Motor neuron (in vitro differentiated cells): ENCODE results near the gene ZDHHC4. TPM values are rescaled to one million over a fixed set of nuclear protein-coding genes. Genes with fewer than 3 reads are reported as not detected.

ENCODE experiments used
- ATAC-seq, 8 experiments: fragments of 200-7000 bp; cut with Tn5 transposase; replicated peaks in 6 of 8; 2 replicates each; pipeline ENCODE4 v1.8.0; 2021; ENCODE audit warnings: mild to moderate bottlenecking in 8 of 8, moderate library complexity in 8 of 8
- H3K27ac ChIP-seq, 2 donors: fragments of 250-450 bp; sonication (Bioruptor Pico); 2 replicates each; pipeline ENCODE4 v1.9.0; 2021; ENCODE audit warnings: antibody characterized with exemption in 2 of 2, mild to moderate bottlenecking in 2 of 2, moderate library complexity in 1 of 2
- H3K4me1 ChIP-seq, 2 donors: fragments of 250-450 bp; sonication (Bioruptor Pico); replicated peaks in 1 of 2; 2 replicates each; pipeline ENCODE4 v1.6.1; 2021; ENCODE audit warnings: antibody characterized with exemption in 2 of 2, mild to moderate bottlenecking in 2 of 2, moderate library complexity in 1 of 2
- H3K4me3 ChIP-seq, 5 donors: fragments of 250-450 bp; sonication (Bioruptor Pico); 2 replicates each; pipeline ENCODE4 v1.9.0; 2021; ENCODE audit warnings: antibody characterized with exemption in 5 of 5, mild to moderate bottlenecking in 5 of 5, moderate library complexity in 4 of 5
- WGBS, 10 experiments: fragments of 450-650 bp; shearing (Covaris generic); methylation state at CpG; one replicate each; pipeline ENCODE4 v1.0.0; 2022; 5-methylcytosine and 5-hydroxymethylcytosine counted together
- in situ Hi-C, 9 experiments: fragments of 400-800 bp; cut with MboI; loops; one replicate each; pipeline ENCODE4 v1.15.0; 2021; ENCODE audit warnings: low sequenced_read_pairs in 9 of 9, low pct_unique_long_range_greater_than_20kb in 2 of 9; ENCODE audit not compliant: unreplicated experiment in 9 of 9
- total RNA-seq, 8 experiments: library from RNA; unstranded; fragments of 300-600 nt; gene quantifications; 2 replicates each; pipeline versions ENCODE4 v1.2.3 to v1.2.4, GENCODE V29; 2022

ZDHHC4 gene
- total RNA-seq, 8 experiments from 2014 or later, result 39.6 to 69.8 (median 58.8) TPM

DNA sequence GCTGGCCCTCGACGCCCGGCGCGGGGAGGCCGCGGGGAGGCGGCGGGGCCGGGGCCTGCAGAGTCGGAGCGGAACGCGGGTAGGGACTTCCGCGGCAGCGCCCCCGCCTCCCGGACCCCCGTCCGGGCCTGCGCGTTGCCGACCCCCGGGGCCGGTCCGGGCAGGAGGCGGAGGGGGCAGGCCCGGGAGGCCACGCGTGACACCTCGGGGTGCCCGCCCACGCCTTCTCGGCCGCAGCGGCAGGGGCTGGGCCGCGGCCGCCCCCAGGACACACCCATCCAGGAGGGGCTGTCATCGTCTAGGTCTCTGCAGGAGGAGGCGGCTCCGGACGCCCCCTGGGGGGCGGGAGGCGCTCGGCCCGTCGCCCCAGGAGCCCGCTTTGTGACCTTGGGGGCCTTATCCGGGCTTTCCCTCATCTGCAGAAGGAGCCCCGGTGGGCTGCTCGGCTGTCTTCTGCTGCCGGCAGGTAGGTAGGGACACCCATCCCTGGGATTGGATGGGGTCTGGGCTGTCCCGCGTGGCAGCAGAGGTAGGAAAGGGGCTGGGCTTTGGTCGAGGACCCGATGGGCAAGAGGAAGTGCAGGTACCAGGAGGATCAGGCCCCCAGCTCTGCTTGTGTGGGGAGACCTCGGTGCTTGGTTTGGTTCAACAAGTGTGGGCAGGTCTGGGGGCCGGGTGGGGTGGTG lies 60.4 kb downstream of the ZDHHC4 start:
- in situ Hi-C loops, result no loop called here
- peaks cover 12% of the 10 kb centered on the region in 2 donors for H3K4me1 ChIP-seq
- ATAC-seq, result peak; percentile 6 to 66 (median 60)
- peak overlapping the region; percentile 80 to 100 (median 92) for H3K4me3 ChIP-seq
- 7% methylated on average over 3 of the region's 60 CpGs; no CpG with 5 or more reads in 9 of the 10 experiments for WGBS, 10 experiments
- H3K27ac ChIP-seq, result peak overlapping the region; percentile 36 to 81

Other genes starting within 250 kb of the ZDHHC4 start
- gene FAM220A, start 228.5 kb upstream of the ZDHHC4 start, total RNA-seq, result 10 to 100 TPM in 6 of 8 experiments, 1 to 10 TPM in 2; 9.5 to 37.9 (median 30.4) TPM
- gene RAC1, start 202.9 kb upstream of the ZDHHC4 start, total RNA-seq, result 100 to 1,000 TPM in 4 of 8 experiments, 10 to 100 TPM in 4; 66.7 to 133 (median 97.2) TPM
- gene DAGLB, start 129.5 kb upstream of the ZDHHC4 start, total RNA-seq, result 10 to 100 TPM; 13.3 to 20.6 (median 17.9) TPM
- 100 to 1,000 TPM in 5 of 8 experiments, 10 to 100 TPM in 3; 56.3 to 160 (median 101) TPM for gene KDELR2, start 93.3 kb upstream of the ZDHHC4 start, total RNA-seq
- under 1 TPM in 6 of 8 experiments, not detected in 2; 0.08 to 0.38 (median 0.22) TPM for gene GRID2IP, start 26.0 kb upstream of the ZDHHC4 start, total RNA-seq
- 10 to 100 TPM; 11.9 to 22.2 (median 16.6) TPM for gene INTS15, start 12.6 kb downstream of the ZDHHC4 start, total RNA-seq
- gene ZNF853, start 38.2 kb downstream of the ZDHHC4 start, total RNA-seq, result 10 to 100 TPM in 2 of 8 experiments, 1 to 10 TPM in 5, under 1 TPM in 1; 0.15 to 13.3 (median 8.4) TPM
- 10 to 100 TPM in 7 of 8 experiments, 1 to 10 TPM in 1; 6.2 to 16.8 (median 12.4) TPM for gene ZNF316, start 59.9 kb downstream of the ZDHHC4 start, total RNA-seq
- gene ZNF12, start 129.5 kb downstream of the ZDHHC4 start, total RNA-seq, result 10 to 100 TPM; 12.5 to 31.7 (median 24.1) TPM
- 1 to 10 TPM in 3 of 8 experiments, under 1 TPM in 5; 0.46 to 5.1 (median 0.79) TPM for gene RSPH10B2, start 176.6 kb downstream of the ZDHHC4 start, total RNA-seq
- gene CCZ1B, start 248.8 kb downstream of the ZDHHC4 start, total RNA-seq, result 100 to 1,000 TPM in 1 of 8 experiments, 10 to 100 TPM in 7; 34.8 to 107 (median 55.2) TPM